Adrenal gland (tissue), 12 donors: ENCODE measurements around the gene DNAH17. TPM values are rescaled to one million over a fixed set of nuclear protein-coding genes. Genes with fewer than 3 reads are reported as not detected.

Source experiments
- DNase-seq, 7 donors: peaks; one replicate each; pipeline ENCODE4 v3.0.0-alpha.2; 2019 to 2020
- H3K27ac ChIP-seq, 5 donors: fragments of 200-600 bp; sonication (generic) in 4 of 5; 1 replicate in 3 of 5; 2 replicates in 2 of 5; pipeline versions ENCODE4 v1.5.1 to v1.8.0; 2016 to 2020; ENCODE audit warnings: mild to moderate bottlenecking in 1 of 5
- H3K27me3 ChIP-seq: fragments of 200-600 bp; 2 replicates; pipeline ENCODE4 v1.8.0; 2021
- H3K36me3 ChIP-seq, 2 donors: fragments of 200-600 bp; replicated peaks in 1 of 2; 1 replicate in 1 of 2; 2 replicates in 1 of 2; pipeline versions ENCODE4 v1.5.1 to v1.8.0; 2018 to 2022
- H3K4me1 ChIP-seq, 2 donors: fragments of 200-600 bp; replicated peaks in 1 of 2; 1 replicate in 1 of 2; 2 replicates in 1 of 2; pipeline versions ENCODE4 v1.5.1 to v1.8.0; 2018 to 2021
- H3K4me3 ChIP-seq, 4 donors: fragments of 200-600 bp; sonication (generic) in 3 of 4; one replicate each; pipeline ENCODE4 v1.5.1; 2016 to 2018
- H3K9me3 ChIP-seq, 3 donors: fragments of 200-600 bp; sonication (generic) in 1 of 3; replicated peaks in 1 of 3; 1 replicate in 2 of 3; 2 replicates in 1 of 3; pipeline versions ENCODE4 v1.5.1 to v1.8.0; 2016 to 2021
- POLR2A ChIP-seq, 2 donors: fragments of 450-650 bp; IDR thresholded peaks; one replicate each; pipeline ENCODE4 v1.6.1; 2017; ENCODE audit warnings: antibody characterized with exemption in 2 of 2, mild to moderate bottlenecking in 2 of 2, moderate library complexity in 1 of 2
- WGBS, 4 donors: extraction: QIAGEN DNeasy Blood & Tissue Kit in 2 of 4; methylation state at CpG; one replicate each; pipeline versions ENCODE4 v1.1.5 to v1.1.7; 2013 to 2017; 5-methylcytosine and 5-hydroxymethylcytosine counted together
- intact Hi-C, 2 donors: fragments of 100-400 bp; cut with DNase I; formaldehyde crosslinking; loops; one replicate each; pipeline versions ENCODE4 v1.14.1 to v1.15.0; 2022 to 2023
- polyA plus RNA-seq, 3 donors: library from polyadenylated mRNA; stranded (reverse); fragments of 200-250 nt in 2 of 3; fragments of 350-450 nt in 1 of 3; fragmentation: Illumina TruSeq in 1 of 3; extraction: RNeasy Lipid Tissue Mini Kit (QIAGEN cat#74804) in 1 of 3; gene quantifications; one replicate each; pipeline ENCODE4 v1.2.3, GENCODE V29; 2013 to 2014
- total RNA-seq, 9 donors: library from RNA; depleted of rRNA in 4 of 9; stranded (reverse); fragments of >200 nt in 4 of 9; fragments of 120-200 nt in 1 of 9; fragmentation: NEBNext Ultra II Directional in 1 of 9; extraction: Animal tissue kit (Norgen Biotek cat#: 25700) in 1 of 9; gene quantifications; one replicate each; pipeline versions ENCODE4 v1.1.0 to v1.2.4, GENCODE V29; 2013 to 2023
- TF ChIP-seq, protein P1 (sequence below), 6 experiments: fragments of 450-650 bp in 4 of 6; fragments of 200-600 bp in 2 of 6; sonication (generic) in 1 of 6; IDR thresholded peaks; 1 replicate in 5 of 6; 2 replicates in 1 of 6; pipeline versions ENCODE4 v1.5.1 to v1.8.0; 2016 to 2021; ENCODE audit warnings: antibody characterized with exemption in 6 of 6, mild to moderate bottlenecking in 2 of 6, moderate library complexity in 1 of 6
- donor health status: healthy with polysubstance abuse.
- donor health status: Bipolar disorder and iron deficiency.
- donor health status: DM: yes; HTN: yes; CAD: no.
- donor health status: DM: no; HTN: no; CAD: no.
- donor health status: DM: no; HTN: no; CAD: no.
- donor health status: DM: yes; HTN: yes; CAD: no.

The DNAH17 gene
- total and polyA plus RNA-seq, 12 donors = 0.03 to 1.8 (median 0.22) TPM; not detected in 5

DNA sequence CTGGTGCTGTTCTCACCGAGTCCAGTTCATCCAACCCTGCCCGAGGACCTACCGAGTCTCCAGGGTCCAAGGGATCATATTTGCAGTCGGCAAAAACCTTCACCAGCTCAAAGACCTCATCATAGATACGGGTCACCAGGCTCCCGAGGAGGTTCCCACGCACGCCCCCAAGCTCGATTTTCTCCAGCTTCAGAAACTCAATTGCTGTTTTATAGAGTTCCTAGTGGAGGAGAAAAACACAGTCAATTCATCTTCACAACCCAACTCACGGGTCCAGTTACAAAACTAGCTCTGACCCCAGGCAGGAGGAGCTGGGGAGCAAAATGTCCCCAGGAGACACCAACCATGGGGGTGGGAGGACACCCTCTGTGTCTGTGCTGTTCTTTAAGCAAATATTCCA, 10.2 kb downstream of the DNAH17 start:
- no peak overlapping the region for H3K4me3 ChIP-seq
- H3K27me3 ChIP-seq = no peaks in the 10 kb centered on the region
- WGBS, 4 donors = 82 to 92% (median 88%) methylated on average over 10 of the region's 10 CpGs
- H3K9me3 ChIP-seq = no peaks in the 10 kb centered on the region
- TF ChIP-seq, protein P1, sequence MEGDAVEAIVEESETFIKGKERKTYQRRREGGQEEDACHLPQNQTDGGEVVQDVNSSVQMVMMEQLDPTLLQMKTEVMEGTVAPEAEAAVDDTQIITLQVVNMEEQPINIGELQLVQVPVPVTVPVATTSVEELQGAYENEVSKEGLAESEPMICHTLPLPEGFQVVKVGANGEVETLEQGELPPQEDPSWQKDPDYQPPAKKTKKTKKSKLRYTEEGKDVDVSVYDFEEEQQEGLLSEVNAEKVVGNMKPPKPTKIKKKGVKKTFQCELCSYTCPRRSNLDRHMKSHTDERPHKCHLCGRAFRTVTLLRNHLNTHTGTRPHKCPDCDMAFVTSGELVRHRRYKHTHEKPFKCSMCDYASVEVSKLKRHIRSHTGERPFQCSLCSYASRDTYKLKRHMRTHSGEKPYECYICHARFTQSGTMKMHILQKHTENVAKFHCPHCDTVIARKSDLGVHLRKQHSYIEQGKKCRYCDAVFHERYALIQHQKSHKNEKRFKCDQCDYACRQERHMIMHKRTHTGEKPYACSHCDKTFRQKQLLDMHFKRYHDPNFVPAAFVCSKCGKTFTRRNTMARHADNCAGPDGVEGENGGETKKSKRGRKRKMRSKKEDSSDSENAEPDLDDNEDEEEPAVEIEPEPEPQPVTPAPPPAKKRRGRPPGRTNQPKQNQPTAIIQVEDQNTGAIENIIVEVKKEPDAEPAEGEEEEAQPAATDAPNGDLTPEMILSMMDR (IDR thresholded peaks at IDR 0.05) = no peak
- TF ChIP-seq POLR2A (IDR thresholded peaks at IDR 0.05) = no peak
- H3K27ac ChIP-seq = no peak overlapping the region
- DNase-seq = no peak
- H3K4me1 ChIP-seq = no peaks in the 10 kb centered on the region
- H3K36me3 ChIP-seq = no peaks in the 10 kb centered on the region
- intact Hi-C loops = loop anchor here in 1 of 2 donors (5.0 kb wide), 1 partner anchor 50 kb away; no protein-coding TSS in a partner anchor

DNA sequence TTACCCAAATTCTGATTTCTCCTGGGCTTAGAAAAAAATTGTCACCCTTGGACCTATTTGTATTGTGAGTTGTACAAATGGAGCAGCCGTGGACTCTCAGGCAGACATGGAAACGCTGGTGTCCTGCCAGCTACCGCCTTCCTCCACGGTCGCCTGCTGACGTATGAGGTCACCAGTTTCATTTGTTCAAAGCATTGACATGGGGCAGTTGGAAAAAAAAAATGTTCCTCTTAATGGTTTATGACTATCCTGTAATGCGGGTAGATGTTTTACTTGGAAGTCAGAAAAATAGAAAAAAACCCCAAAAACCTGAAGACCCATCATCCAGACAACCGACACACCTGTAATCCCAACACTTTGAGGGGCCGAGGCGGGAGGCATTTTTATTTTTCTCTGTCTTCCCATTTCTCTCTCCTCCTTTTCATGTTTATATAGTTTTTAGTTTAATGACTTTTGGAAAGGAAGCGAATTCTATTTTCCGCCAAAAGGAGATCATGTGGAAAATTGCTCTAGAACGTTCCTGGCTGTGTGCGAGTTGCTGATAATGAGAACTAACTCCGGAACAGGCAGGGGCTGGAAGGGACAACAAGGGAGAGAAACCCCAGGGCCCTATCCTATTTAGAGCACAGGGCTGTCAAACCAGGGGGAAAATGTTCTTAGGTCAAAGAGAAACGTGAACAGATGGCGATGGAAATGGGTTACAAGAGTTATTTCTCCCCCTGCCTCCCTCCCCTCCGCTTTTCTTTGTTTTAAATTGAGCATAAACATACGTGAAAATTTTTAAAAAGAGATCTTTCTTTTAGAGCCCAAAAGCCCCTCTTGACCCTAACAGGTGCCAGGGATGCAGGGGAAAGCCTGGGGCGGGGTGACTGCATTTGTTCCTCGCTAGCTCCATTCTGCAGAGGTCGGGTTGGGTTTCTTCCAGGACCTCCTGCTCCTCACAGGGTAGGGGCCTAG, 13.7 kb downstream of the DNAH17 start:
- Histone ChIP-seq H3K36me3 (no peaks in the 10 kb centered on the region), H3K27ac (no peak overlapping the region), H3K4me1 (no peaks in the 10 kb centered on the region), H3K9me3 (no peaks in the 10 kb centered on the region), H3K4me3 (no peak overlapping the region), H3K27me3 (no peaks in the 10 kb centered on the region)
- no peak for TF ChIP-seq POLR2A (IDR thresholded peaks at IDR 0.05)
- TF ChIP-seq, protein P1 (IDR thresholded peaks at IDR 0.05) = no peak
- DNase-seq = peak in 6 of 7 donors; percentile 47 to 76 (median 57)
- intact Hi-C loops = no loop called here
- WGBS, 4 donors = 68 to 78% (median 71%) methylated on average over 22 of the region's 22 CpGs

DNA sequence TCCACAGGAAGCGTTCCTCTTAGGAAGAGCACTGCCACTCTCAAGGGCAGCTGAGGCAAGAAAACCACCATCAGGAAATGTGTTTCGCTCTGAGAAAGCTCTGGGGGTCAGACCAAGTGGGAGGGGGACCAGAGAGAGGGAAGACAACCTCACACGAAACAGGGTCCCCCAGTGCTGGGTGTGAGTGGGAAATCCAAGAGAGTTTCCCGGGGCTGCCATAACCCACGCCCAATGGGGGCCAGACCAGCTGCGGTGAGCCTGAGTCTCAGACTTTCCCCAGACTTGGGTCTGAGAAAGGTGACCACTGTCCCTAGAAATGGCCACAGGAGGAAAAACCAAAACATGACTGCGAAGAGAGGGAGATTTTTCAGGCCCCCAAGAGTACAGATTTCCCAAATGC, 14.5 kb downstream of the DNAH17 start:
- TF ChIP-seq, protein P1 (IDR thresholded peaks at IDR 0.05) = no peak
- no peak for TF ChIP-seq POLR2A (IDR thresholded peaks at IDR 0.05)
- no peak overlapping the region for H3K27ac ChIP-seq
- H3K36me3 ChIP-seq = no peaks in the 10 kb centered on the region
- H3K4me1 ChIP-seq = no peaks in the 10 kb centered on the region
- intact Hi-C loops = no loop called here
- H3K9me3 ChIP-seq = no peaks in the 10 kb centered on the region
- no peaks in the 10 kb centered on the region for H3K27me3 ChIP-seq
- 84 to 93% (median 88%) methylated on average over 7 of the region's 7 CpGs for WGBS, 4 donors
- H3K4me3 ChIP-seq = no peak overlapping the region
- DNase-seq = no peak

DNA sequence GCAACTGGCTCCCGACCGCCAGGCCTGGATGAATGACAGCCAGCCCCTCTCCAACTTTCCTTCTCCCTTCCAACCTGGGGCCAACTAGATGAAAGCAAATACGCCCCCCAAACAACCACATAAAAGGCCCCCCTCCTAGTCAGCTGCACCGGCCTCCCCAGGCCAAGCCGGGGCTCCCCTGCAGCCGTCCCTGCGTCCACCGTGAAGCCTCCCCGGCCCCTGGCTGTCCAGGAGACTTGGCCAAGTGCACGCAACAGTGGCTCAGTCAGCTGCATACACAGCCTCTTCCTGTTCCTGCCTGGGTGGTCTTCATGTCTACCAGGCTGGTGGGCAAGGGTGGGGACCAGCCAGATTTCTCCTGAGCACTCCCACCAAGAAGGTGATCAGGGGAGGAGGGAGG, 16.0 kb downstream of the DNAH17 start:
- Histone ChIP-seq H3K27me3 (no peaks in the 10 kb centered on the region), H3K9me3 (no peaks in the 10 kb centered on the region), H3K4me1 (no peaks in the 10 kb centered on the region), H3K27ac (no peak overlapping the region), H3K36me3 (no peaks in the 10 kb centered on the region), H3K4me3 (no peak overlapping the region)
- TF ChIP-seq, protein P1 (IDR thresholded peaks at IDR 0.05) = no peak
- TF ChIP-seq POLR2A (IDR thresholded peaks at IDR 0.05) = no peak
- WGBS, 4 donors = 91 to 97% (median 92%) methylated on average over 5 to 10 of the region's 10 CpGs
- intact Hi-C loops = no loop called here
- DNase-seq = no peak
